DMS79 treated with DMSO at 0.1 percent for 48 hours (cell line): ENCODE measurements around the gene HARS2.
"Not testable (repeated sequence)": the region's sequence is repeated elsewhere in the genome, so short reads cannot be mapped to it uniquely, and the experiment has no call there.

Source experiments
- DNase-seq: peaks from one replicate; lab custom pipeline; 2025; lab: John Stamatoyannopoulos, UW

The HARS2 gene

GRCh38 chr5:140690941-140691924 lies at the start of gene HARS2, which contains the start of gene HARS1:
TSS of gene HARS2 (plus strand) at chr5:140691455. CDS start at chr5:140691649, 194 bp downstream.
TSS of gene HARS1 (minus strand) at chr5:140691370. CDS start at chr5:140691304, 66 bp downstream.
- DNase-seq = peak; percentile 64

GRCh38 chr5:140641716-140642115 lies 49.5 kb upstream of the HARS2 start:
- DNase-seq = no peak

- DNase-seq = no peak
Observed at GRCh38 chr5:140642718-140643117, 48.5 kb upstream of the HARS2 start.

- DNase-seq = no peak
Observed at GRCh38 chr5:140647042-140647419, 44.2 kb upstream of the HARS2 start.

GRCh38 chr5:140658870-140659269 lies 32.4 kb upstream of the HARS2 start:
- DNase-seq = no peak

GRCh38 chr5:140660371-140660770 lies 30.9 kb upstream of the HARS2 start:
- DNase-seq = not testable (repeated sequence)

- no peak for DNase-seq
Observed at GRCh38 chr5:140664030-140664358, 27.3 kb upstream of the HARS2 start.

- peak; percentile 51 for DNase-seq
Observed at GRCh38 chr5:140664359-140665119, 26.7 kb upstream of the HARS2 start, which contains the start of gene WDR55. TSS of gene WDR55 (plus strand) at chr5:140664904. CDS start at chr5:140664913, 9 bp downstream.

GRCh38 chr5:140671035-140671434 lies 20.2 kb upstream of the HARS2 start:
- not testable (repeated sequence) for DNase-seq

- DNase-seq = no peak
Observed at GRCh38 chr5:140671472-140672125, 19.7 kb upstream of the HARS2 start.

- DNase-seq = no peak
Observed at GRCh38 chr5:140672455-140673186, 18.6 kb upstream of the HARS2 start.

- DNase-seq = no peak
Observed at GRCh38 chr5:140673187-140673976, 17.9 kb upstream of the HARS2 start, which contains the start of gene DND1. TSS of gene DND1 (minus strand) at chr5:140673576. CDS start at chr5:140673542, 34 bp downstream.

- DNase-seq = no peak
Observed at GRCh38 chr5:140674211-140674610, 17.0 kb upstream of the HARS2 start.

- DNase-seq = no peak
Observed at GRCh38 chr5:140674629-140675028, 16.6 kb upstream of the HARS2 start.

GRCh38 chr5:140677947-140678346 lies 13.3 kb upstream of the HARS2 start:
- no peak for DNase-seq

- DNase-seq = no peak
Observed at GRCh38 chr5:140678993-140679392, 12.3 kb upstream of the HARS2 start.

GRCh38 chr5:140690376-140690932 lies 801 bp upstream of the HARS2 start:
- DNase-seq = no peak

- no peak for DNase-seq
Observed at GRCh38 chr5:140694276-140694675, 3.0 kb downstream of the HARS2 start.

GRCh38 chr5:140696891-140697492 lies 5.7 kb downstream of the HARS2 start:
- no peak for DNase-seq
